HCT116 (cell line): ENCODE measurements around the gene FOXQ1. TPM values are rescaled to one million over a fixed set of nuclear protein-coding genes. Genes with fewer than 3 reads are reported as not detected.

Experiments used
- ATAC-seq: fragments of 200-7000 bp; cut with Tn5 transposase; 2 replicates; pipeline ENCODE4 v1.9.1; 2020; ENCODE audit warnings: mild to moderate bottlenecking, moderate library complexity
- BruUV-seq: library from RNA; stranded (reverse); fragments of 400-500 nt; replicated peaks from 2 replicates; lab custom pipeline; 2021; lab: Mats Ljungman, UMichigan
- CTCF ChIA-PET: fragments of 300-600 bp; sonication (Branson Sonifier 250); formaldehyde crosslinking; loops from one replicate; lab custom pipeline; 2021; ENCODE audit warnings: antibody characterized with exemption; lab: Charles Lee
- POLR2A ChIA-PET: fragments of 300-600, 350-600 bp; sonication (Branson Sonifier 250); formaldehyde crosslinking; loops from one replicate; lab custom pipeline; 2021; ENCODE audit warnings: antibody characterized with exemption; lab: Charles Lee
- RAD21 ChIA-PET, 2 experiments: fragments of 300-600 bp; sonication (Branson Sonifier 250); formaldehyde crosslinking; loops; one replicate each; lab custom pipeline; 2023; ENCODE audit warnings: low total read pairs in 2 of 2; ENCODE audit not compliant: uncharacterized antibody in 2 of 2, unreplicated experiment in 2 of 2, low non-redundant PET in 1 of 2; lab: Charles Lee
- DNase-seq: peaks from one replicate; pipeline ENCODE4 v3.0.0-alpha.2; 2010; ENCODE audit warnings: low read depth, low spot score
- H2AFZ ChIP-seq: fragments of 200-600 bp; shearing (Covaris generic), sonication (generic); 2 replicates; pipeline ENCODE4 v1.6.1; 2017; ENCODE audit warnings: low read depth, mixed run types, mixed read lengths, antibody characterized with exemption, low read length; ENCODE audit not compliant: poor library complexity, severe bottlenecking
- H3K27ac ChIP-seq: 2 replicates; pipeline ENCODE4 v1.5.1; 2012; ENCODE audit warnings: low read depth, low read length
- H3K27me3 ChIP-seq: fragments of 200-600 bp; sonication (generic); 2 replicates; pipeline ENCODE4 v1.6.1; 2016; ENCODE audit warnings: mixed run types, low read length, mixed read lengths; ENCODE audit not compliant: insufficient read depth
- H3K36me3 ChIP-seq, 2 experiments: fragments of 200-500 bp in 1 of 2; fragments of 200-600 bp in 1 of 2; sonication (Bioruptor generic) in 1 of 2; sonication (generic) in 1 of 2; 2 replicates each; pipeline versions ENCODE4 v1.5.1 to v1.6.1; 2014 to 2016; ENCODE audit warnings: low read length in 2 of 2, inconsistent platforms in 1 of 2, mixed read lengths in 1 of 2, mixed run types in 1 of 2; ENCODE audit not compliant: insufficient read depth in 2 of 2, control insufficient read depth in 1 of 2
- H3K4me1 ChIP-seq, 2 experiments: fragments of 200-600 bp in 1 of 2; sonication (generic) in 1 of 2; 2 replicates each; pipeline versions ENCODE4 v1.5.1 to v1.6.1; 2012 to 2017; ENCODE audit warnings: low read length in 2 of 2, inconsistent platforms in 1 of 2, mild to moderate bottlenecking in 1 of 2, mixed read lengths in 1 of 2, mixed run types in 1 of 2, moderate library complexity in 1 of 2; ENCODE audit not compliant: insufficient read depth in 2 of 2, control insufficient read depth in 1 of 2
- H3K4me2 ChIP-seq: fragments of 200-600 bp; sonication (generic); 2 replicates; pipeline ENCODE4 v1.6.1; 2017; ENCODE audit warnings: mixed run types, low read length, mixed read lengths
- H3K4me3 ChIP-seq, 2 experiments: fragments of 200-600 bp in 1 of 2; sonication (generic) in 1 of 2; replicated peaks in 1 of 2; 2 replicates each; pipeline ENCODE4 v1.5.1; 2011 to 2016; ENCODE audit warnings: low read length in 2 of 2, control low read depth in 1 of 2, low read depth in 1 of 2, mild to moderate bottlenecking in 1 of 2, mixed read lengths in 1 of 2, mixed run types in 1 of 2
- H3K79me2 ChIP-seq: fragments of 200-600 bp; sonication (generic); 2 replicates; pipeline ENCODE4 v1.6.1; 2017; ENCODE audit warnings: mild to moderate bottlenecking, mixed run types, low read length, moderate library complexity, mixed read lengths; ENCODE audit not compliant: insufficient read depth
- H3K9ac ChIP-seq: fragments of 200-600 bp; sonication (generic); 2 replicates; pipeline ENCODE4 v1.6.1; 2016; ENCODE audit warnings: low read length, mixed read lengths
- H3K9me2 ChIP-seq: fragments of 200-600 bp; sonication (generic), shearing (Covaris generic); 2 replicates; pipeline ENCODE4 v1.6.1; 2017; ENCODE audit warnings: mixed run types, mild to moderate bottlenecking, moderate library complexity; ENCODE audit not compliant: insufficient read depth
- H3K9me3 ChIP-seq, 2 experiments: fragments of 200-500 bp in 1 of 2; fragments of 200-600 bp in 1 of 2; sonication (Bioruptor generic) in 1 of 2; sonication (generic) in 1 of 2; 2 replicates each; pipeline ENCODE4 v1.6.1; 2014 to 2017; ENCODE audit warnings: low read length in 2 of 2, mixed read lengths in 2 of 2, inconsistent platforms in 1 of 2, low read depth in 1 of 2, mild to moderate bottlenecking in 1 of 2, mixed run types in 1 of 2, moderate library complexity in 1 of 2; ENCODE audit not compliant: control insufficient read depth in 1 of 2, insufficient read depth in 1 of 2
- H4K20me1 ChIP-seq: fragments of 200-600 bp; sonication (generic), shearing (Covaris generic); 2 replicates; pipeline ENCODE4 v1.6.1; 2017; ENCODE audit warnings: mixed run types, mild to moderate bottlenecking, moderate library complexity; ENCODE audit not compliant: insufficient read depth
- CBX3 ChIP-seq: IDR thresholded peaks from 2 replicates; pipeline ENCODE4 v1.6.1; 2012; ENCODE audit warnings: low read depth
- ELF1 ChIP-seq: IDR thresholded peaks from 2 replicates; pipeline ENCODE4 v1.6.1; 2012; ENCODE audit warnings: low read depth, borderline replicate concordance
- EZH2phosphoT487 ChIP-seq: fragments of 200-600 bp; IDR thresholded peaks from 2 replicates; pipeline ENCODE4 v1.6.1; 2018; ENCODE audit warnings: antibody characterized with exemption, borderline replicate concordance
- FOSL1 ChIP-seq: IDR thresholded peaks from 2 replicates; pipeline ENCODE4 v1.6.1; 2012; ENCODE audit warnings: low read depth
- JUND ChIP-seq: IDR thresholded peaks from 2 replicates; pipeline ENCODE4 v1.6.1; 2012
- POLR2A ChIP-seq: IDR thresholded peaks from 2 replicates; pipeline ENCODE4 v1.7.0; 2011; ENCODE audit warnings: borderline replicate concordance; ENCODE audit not compliant: insufficient read depth, insufficient read length; ENCODE audit errors: extremely low read depth
- REST ChIP-seq: IDR thresholded peaks from 2 replicates; pipeline ENCODE4 v1.6.1; 2012; ENCODE audit warnings: low read depth
- SIN3A ChIP-seq: IDR thresholded peaks from 2 replicates; pipeline ENCODE4 v1.6.1; 2012; ENCODE audit warnings: low read depth
- TCF7L2 ChIP-seq: IDR thresholded peaks from 2 replicates; pipeline ENCODE4 v1.7.0; 2011; ENCODE audit warnings: borderline replicate concordance, inconsistent platforms; ENCODE audit not compliant: insufficient read depth, insufficient read length; ENCODE audit errors: extremely low read depth
- ZFX ChIP-seq: fragments of 450-650 bp; IDR thresholded peaks from 2 replicates; pipeline ENCODE4 v1.6.1; 2017
- intact Hi-C: fragments of 100-400 bp; cut with micrococcal nuclease; formaldehyde crosslinking; loops from 2 replicates; pipeline ENCODE4 v1.10.0; 2022
- total RNA-seq: library from RNA; stranded (reverse); gene quantifications from one replicate; pipeline ENCODE4 v1.2.1, GENCODE V29; 2021; ENCODE audit not compliant: unreplicated experiment

The FOXQ1 gene
- total RNA-seq, 1 experiment from 2014 or later, result 0.42 TPM

GRCh38 chr6:1309366-1309765 lies 2.5 kb upstream of the FOXQ1 start:
- H3K4me2 ChIP-seq, result no peak overlapping the region
- no peaks in the 10 kb centered on the region for H3K79me2 ChIP-seq
- no peaks in the 10 kb centered on the region; the same call in 1 of the 2 replicates for H3K27me3 ChIP-seq
- RAD21 ChIA-PET, result no interaction called here
- no peaks in the 10 kb centered on the region for H3K9me2 ChIP-seq
- no peaks in the 10 kb centered on the region for H4K20me1 ChIP-seq
- TF ChIP-seq POLR2A (no peak), SIN3A (no peak), CBX3 (no peak), ZFX (no peak), TCF7L2 (no peak), FOSL1 (no peak), JUND (no peak), REST (no peak), ELF1 (no peak), EZH2phosphoT487 (no peak)
- H3K36me3 ChIP-seq, result no peaks in the 10 kb centered on the region
- DNase-seq, result no peak
- no peak overlapping the region for H3K4me3 ChIP-seq
- H3K9me3 ChIP-seq, result no peaks in the 10 kb centered on the region
- no peak overlapping the region for H3K9ac ChIP-seq
- H3K4me1 ChIP-seq, result peaks cover 11 to 28% of the 10 kb centered on the region in 2 experiments; a peak in 3 of 4 replicates
- CTCF ChIA-PET, result no interaction called here
- POLR2A ChIA-PET, result no interaction called here
- ATAC-seq, result no peak
- BruUV-seq, result no TSS peak
- no peak overlapping the region for H3K27ac ChIP-seq
- intact Hi-C loops, result no loop called here
- no peak overlapping the region for H2AFZ ChIP-seq
